ENCODE results near the gene ATP6V0E1.
"Not testable (repeated sequence)": the region's sequence is repeated elsewhere in the genome, so short reads cannot be mapped to it uniquely, and the experiment has no call there.

The ATP6V0E1 gene

GRCh38 chr5:173010021-173010420 is 26.4 kb downstream of the ATP6V0E1 start:
- DNase-seq, result no peak

GRCh38 chr5:173010547-173011464 is 27.2 kb downstream of the ATP6V0E1 start:
- no peak for DNase-seq

- no peak for DNase-seq
Observed at GRCh38 chr5:173011566-173011965, 28.0 kb downstream of the ATP6V0E1 start.

- no peak for DNase-seq
Observed at GRCh38 chr5:173012882-173013281, 29.3 kb downstream of the ATP6V0E1 start.

GRCh38 chr5:173014671-173015070 is 31.1 kb downstream of the ATP6V0E1 start:
- no peak for DNase-seq

- no peak for DNase-seq
Observed at GRCh38 chr5:173015192-173015591, 31.6 kb downstream of the ATP6V0E1 start.

GRCh38 chr5:173015598-173016455 is 32.3 kb downstream of the ATP6V0E1 start:
- no peak for DNase-seq

- DNase-seq, result no peak
Observed at GRCh38 chr5:173016598-173017046, 33.1 kb downstream of the ATP6V0E1 start.

- DNase-seq, result not testable (repeated sequence)
Observed at GRCh38 chr5:173017087-173017486, 33.5 kb downstream of the ATP6V0E1 start.

GRCh38 chr5:173018358-173018757 is 34.8 kb downstream of the ATP6V0E1 start:
- no peak for DNase-seq

- no peak for DNase-seq
Observed at GRCh38 chr5:173020154-173020581, 36.6 kb downstream of the ATP6V0E1 start.

GRCh38 chr5:173020643-173021042 is 37.1 kb downstream of the ATP6V0E1 start:
- no peak for DNase-seq

GRCh38 chr5:173025651-173026050 is 42.1 kb downstream of the ATP6V0E1 start:
- DNase-seq, result no peak

GRCh38 chr5:173027905-173028304 is 44.3 kb downstream of the ATP6V0E1 start:
- no peak for DNase-seq

GRCh38 chr5:173028811-173029327 is 45.3 kb downstream of the ATP6V0E1 start:
- DNase-seq, result no peak

GRCh38 chr5:173029499-173029921 is 45.9 kb downstream of the ATP6V0E1 start:
- no peak for DNase-seq

- not testable (repeated sequence) for DNase-seq
Observed at GRCh38 chr5:173032096-173032495, 48.5 kb downstream of the ATP6V0E1 start.

GRCh38 chr5:173032730-173033129 is 49.2 kb downstream of the ATP6V0E1 start:
- no peak for DNase-seq

GRCh38 chr5:173033923-173034322 is 50.4 kb downstream of the ATP6V0E1 start:
- DNase-seq, result no peak

- no peak for DNase-seq
Observed at GRCh38 chr5:173035904-173036707, 52.5 kb downstream of the ATP6V0E1 start.

- no peak for DNase-seq
Observed at GRCh38 chr5:173039188-173039587, 55.6 kb downstream of the ATP6V0E1 start.

GRCh38 chr5:173039964-173040363 is 56.4 kb downstream of the ATP6V0E1 start:
- no peak for DNase-seq

Measured in left hindlimb (tissue), 1 donor.